NOMO-1 treated with DMSO at 0.1 percent for 48 hours (cell line): ENCODE results near the gene ATXN10.
"Not testable (repeated sequence)": the region's sequence is repeated elsewhere in the genome, so short reads cannot be mapped to it uniquely, and the experiment has no call there.

Experiments
- DNase-seq: peaks from one replicate; lab custom pipeline; 2025; ENCODE audit not compliant: unreplicated experiment; lab: John Stamatoyannopoulos, UW

The ATXN10 gene

DNA sequence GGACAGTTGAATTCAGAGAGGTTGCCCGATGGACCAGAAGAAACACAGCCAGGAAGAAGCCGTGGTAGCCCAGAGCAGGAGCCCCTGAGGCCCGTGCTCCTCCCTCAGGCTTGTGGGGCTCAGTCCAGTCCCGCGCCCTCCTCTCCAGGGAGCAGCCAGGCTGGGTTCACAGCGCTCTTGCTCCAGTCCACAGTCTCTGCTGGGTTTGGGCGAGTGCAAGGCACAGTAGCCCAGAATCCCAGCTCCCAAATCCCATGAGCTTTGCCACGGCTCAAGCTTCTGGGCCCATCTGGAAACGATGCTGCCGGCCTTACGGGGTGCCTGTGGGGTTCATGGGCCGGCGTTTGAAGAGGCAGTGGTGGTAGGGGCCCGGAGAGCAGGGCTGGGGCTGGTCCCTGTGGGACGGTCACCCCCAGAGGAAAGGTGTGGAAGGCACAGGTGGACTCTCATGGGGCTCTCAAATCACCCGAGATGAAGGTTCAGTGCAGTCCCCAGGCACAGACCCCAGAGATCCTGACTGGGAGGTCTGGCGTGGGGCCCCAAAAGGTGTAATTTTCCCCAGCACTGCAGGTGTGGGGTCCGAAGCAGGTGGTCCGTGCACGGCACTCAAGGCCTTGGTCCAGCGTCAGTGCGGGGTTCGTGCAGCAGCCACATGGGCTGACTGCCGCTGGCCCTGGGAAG, 30.6 kb upstream of the ATXN10 start:
- no peak for DNase-seq

DNA sequence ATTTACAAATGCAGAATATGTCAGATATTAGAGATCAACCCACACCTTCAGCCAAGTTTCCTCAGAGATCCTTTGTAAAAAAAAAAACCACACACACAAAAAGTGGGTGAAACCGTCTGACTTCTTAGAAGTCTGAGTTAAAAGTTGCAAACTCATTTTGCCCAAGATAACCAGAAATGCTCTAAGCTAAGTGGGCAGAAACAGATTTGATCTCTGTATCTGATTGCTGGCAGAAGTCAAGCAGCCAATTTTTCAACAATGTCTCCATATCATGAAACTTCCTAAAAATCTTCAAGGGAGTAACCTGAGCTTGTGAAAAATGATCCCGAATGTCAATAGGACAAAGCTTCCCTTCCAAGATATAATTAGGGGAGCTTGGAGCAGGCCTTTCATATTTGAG, 28.6 kb upstream of the ATXN10 start:
- no peak for DNase-seq

DNA sequence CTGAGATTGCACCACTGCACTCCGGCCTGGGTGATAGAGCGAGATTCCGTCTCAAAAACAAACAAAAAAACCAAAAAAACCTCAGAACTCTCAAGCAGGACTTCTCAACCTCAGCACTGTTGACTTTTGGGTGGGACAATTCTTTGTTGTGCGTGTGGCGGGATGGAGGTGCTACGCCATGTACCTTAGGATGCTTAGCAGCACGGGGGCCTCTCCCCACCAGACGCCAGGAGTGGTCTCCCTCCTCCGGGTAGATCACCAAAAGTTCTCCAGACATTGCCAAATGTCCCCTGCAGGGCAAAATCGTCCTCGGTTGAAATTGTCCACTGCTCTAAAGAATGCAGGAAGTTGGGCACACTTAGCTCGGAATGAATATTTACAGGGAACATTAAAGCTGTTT, 26.9 kb upstream of the ATXN10 start:
- no peak for DNase-seq

DNA sequence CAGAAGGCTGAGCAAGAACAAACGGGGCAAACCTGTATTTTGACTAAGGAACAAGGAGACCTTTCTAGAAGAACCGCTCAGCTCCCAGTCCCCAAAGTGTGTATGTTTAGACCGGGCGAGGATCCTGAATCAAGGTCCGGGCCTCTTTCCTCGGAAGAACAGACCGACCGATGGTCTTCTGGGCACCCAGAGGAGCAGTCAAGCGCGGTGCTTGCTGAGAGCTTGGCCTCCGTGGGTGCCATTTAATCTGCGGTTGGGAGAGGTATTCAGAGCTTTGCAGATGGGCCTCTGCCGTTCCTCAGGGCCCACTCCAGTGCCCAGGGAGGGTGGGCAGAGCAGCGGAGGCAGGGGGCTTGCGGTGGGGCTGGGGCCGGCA, 26.5 kb upstream of the ATXN10 start:
- no peak for DNase-seq

DNA sequence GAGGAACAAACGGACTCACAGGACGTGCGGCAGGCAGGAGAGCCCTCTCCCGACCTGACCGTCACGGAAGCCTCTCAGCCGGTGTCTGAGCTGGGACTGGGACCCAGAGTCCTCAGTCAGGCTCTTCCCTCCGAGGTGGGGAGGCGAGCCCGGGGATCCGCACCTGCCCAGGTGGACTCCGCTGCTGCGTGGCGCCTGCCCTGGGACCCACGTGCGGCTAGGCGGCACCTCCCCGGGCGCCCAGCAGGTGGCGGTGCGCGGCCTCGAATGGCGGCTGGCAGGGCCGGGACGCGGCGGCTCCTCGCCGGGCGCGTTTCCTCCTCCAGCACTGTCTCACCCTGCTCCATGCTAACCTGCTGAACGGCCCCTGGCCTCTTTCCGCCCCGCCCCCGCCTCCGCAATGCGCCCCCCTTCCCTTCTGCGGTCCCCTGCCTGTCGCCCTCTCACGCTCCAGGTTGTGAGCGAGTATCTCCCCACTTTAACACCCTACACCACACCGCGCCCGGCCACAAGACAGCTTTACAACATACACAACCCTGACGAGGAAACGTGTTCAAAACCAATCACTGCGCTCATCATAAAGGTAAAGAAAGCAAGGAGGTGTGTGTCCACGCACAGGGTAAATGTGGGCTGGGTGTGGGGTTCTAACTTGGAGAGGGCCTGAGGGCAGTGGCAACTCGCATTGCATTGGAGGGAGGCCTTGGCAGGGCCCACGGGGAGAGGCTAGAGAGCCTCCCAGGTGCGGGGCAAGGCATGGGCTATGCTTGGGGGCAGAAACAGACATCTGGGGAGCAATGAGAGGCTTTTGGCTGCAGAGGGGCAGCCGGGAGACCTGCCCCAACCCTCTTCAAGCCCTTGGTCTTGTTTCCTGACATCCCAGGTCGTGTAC, 25.9 kb upstream of the ATXN10 start:
- DNase-seq: peak; percentile 41

DNA sequence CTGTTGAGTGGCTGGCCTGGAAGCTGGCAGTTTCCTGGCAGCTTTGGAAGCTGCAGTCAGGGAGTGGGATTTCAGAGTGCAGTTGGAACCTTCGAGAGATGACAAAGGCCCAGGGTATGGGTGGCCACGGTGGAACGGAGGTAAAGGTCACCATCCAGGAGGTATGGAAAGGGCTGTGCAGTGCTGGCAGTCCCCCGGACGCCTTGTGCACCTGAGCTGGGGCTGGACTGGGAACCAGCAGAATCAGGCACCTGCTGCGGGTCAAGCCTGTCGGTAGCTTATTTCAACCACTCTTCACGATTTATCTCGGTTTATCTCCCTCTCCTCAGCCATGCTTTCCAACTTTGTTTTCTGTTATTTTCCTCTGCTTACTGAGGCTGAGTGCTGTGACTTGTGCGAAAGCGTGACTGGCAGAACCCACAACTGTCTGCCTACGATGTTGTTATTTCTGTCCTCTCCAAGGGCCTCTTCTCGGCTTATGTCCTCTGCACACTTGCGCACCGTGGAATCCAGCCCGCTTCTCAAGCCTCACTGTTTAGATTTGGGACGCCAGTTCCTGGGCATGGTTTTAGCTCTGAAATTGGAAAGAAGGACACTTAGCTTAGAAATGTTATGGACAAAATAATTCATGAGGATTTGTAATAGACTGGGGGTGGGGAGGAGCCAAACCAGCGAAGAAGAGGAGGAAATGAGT, 24.0 kb upstream of the ATXN10 start:
- no peak for DNase-seq

DNA sequence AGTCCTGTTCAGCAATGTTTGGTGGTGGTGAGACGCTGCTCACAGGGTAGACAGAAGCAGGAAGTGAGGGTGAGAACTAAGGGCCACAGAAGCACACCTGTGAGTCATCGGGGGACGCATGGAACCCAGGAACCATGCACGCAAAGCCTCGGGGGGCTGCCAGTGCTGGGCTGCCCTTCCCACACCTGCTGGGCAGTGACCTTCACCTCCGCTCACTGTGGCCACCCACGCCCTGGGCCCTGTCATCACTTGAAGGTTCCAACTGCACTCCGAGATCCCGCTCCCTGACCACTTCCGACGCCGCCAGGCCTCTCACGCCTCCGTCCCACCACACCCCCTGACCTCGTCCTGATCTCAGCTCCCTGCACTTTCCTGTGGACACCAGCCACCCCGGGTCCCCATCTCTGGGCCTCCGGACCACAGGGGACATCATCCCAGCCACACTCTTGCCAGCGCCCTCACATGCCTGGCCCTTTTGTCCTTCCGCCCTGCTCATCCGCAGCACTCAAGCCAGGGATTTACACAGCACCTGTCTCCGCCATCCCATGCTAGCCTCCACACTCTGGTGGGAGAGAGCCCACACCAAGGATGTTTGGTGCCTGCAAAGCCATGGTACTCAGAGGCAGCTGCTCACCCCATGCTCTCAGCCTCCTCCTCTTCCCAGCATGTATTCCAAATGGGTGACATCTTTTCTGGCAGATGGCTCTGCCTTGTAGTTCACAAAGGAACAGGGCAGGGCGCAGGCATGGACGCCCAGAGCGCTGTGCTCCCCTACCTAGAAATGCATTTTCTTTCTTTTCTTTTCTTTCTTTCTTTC, 23.1 kb upstream of the ATXN10 start:
- peak; percentile 32 for DNase-seq

DNA sequence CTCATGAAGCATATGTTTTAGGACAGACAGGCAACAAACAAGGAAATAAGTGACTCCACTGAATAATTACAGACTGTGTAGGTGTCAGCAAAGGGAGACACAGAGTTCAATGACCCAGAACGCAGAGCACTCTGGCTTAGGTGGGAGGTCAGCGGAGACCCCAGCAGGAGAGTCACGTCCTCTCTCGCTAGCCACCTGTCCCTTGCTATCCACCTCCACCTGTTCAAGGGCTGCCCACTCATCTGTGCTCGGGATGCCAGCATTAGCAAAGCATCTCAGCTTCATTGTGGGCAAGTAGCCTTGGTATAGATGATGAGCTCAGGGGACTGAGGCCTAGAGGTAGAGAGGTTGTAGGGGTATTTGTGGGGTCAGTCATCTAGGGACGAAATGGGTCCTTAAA, 21.8 kb upstream of the ATXN10 start:
- DNase-seq: no peak

DNA sequence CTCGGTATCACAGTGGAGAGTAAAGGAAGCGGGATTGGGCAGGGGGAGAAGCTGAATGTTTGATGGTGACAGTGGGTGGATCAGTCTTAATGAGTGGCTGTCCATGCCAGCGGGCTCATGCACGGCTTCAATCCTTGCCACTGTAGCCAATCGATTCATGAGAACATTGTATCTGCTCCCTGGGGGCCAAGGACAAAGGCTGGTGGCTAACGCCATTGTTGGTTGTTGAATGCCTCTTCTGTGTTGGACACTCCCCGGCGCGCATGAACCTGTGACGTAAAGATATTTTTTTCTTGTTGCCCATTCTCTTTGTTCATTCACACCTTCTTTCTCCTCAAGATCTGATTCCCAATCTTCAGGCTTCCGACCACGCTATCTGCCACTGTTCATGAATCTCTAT, 20.9 kb upstream of the ATXN10 start:
- DNase-seq: no peak

DNA sequence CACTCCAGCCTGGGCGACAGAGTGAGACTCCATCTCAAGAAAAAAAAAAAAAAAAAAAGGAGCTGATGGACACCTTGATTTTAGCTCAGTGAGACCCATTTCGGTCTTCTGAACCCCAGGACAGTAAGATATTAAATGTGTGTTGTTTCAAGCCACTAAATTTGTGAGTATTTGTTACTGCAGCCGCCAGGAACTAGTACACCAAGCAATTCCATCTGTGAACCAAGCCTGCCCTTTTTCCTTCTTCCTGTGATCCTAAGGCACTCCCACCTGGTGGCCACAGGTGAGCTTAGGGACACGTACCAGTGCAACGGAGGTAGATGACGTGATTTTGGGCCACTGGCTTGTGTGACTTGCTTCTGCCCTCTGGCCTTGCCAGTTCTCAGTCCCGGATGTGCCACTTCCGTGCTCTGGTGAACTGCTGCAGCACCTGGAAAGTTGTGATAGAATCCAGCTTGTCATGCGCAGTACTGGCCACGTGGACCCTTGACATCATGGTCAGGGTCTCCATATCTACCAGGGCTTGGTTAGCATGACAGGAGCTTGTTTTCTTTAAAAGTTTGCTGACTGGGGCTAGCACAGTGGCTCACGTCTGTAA, 19.6 kb upstream of the ATXN10 start:
- no peak for DNase-seq

DNA sequence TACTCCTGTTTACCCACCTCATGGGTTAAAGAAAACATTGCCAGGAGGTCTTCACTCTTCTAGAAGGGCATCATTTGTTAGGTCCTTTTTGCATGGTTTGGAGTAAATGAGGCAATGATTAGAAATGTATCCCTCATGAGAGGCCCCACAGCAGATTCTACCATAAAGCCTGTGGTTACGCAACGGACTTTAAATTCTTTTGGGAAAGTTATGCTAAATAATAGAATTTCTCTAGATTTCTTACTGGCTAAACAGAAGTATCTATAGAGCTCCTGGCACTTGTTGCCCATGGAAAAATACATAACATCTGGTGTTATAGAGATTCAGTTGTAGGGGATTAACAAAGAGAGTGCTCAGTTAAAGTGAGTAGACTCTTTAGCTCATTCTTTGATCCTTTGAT, 15.1 kb upstream of the ATXN10 start:
- no peak for DNase-seq

DNA sequence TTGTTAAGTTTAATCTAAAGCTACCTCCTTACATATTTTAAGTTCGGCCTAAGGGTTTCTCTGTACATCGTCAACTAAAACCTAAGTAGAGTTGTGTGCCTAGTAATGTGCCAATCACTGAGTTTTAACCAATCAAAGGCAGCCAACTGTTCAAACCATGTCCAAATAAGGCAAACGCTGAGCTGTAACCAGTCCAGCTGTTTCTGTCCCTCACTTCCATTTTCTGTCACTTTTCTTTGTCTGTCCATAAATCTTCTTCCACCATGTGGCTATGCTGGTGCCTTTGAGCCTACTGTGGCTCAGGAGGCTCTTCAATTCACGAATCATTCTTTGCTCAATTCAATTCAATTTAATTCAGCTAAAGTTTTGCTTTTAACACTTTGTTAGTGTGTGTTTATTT, 13.9 kb upstream of the ATXN10 start:
- DNase-seq: peak; percentile 4

DNA sequence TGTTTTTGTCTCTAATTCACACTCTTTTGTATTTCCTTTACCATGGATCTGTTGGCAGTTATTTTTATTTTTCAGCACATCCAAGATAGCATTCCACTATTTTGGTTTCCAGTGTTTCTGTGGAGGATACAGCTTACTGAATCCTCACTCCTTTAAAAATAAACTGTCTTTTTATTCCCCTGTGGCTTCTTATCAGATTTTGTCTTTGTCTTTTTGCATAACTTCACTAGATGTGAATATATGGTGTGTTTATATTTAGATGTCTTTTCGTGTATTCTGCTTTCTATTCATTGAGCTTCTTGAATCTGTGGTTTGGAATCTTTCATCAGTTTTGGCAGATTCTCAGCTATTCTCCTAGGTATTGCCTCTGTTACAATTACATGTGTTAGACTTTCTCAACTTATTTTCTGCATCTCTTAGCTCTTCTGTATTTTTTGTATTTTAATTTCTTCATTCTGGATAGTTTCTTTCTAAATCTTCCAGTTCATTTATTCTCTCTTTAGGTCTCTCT, 7.4 kb upstream of the ATXN10 start:
- DNase-seq: no peak

DNA sequence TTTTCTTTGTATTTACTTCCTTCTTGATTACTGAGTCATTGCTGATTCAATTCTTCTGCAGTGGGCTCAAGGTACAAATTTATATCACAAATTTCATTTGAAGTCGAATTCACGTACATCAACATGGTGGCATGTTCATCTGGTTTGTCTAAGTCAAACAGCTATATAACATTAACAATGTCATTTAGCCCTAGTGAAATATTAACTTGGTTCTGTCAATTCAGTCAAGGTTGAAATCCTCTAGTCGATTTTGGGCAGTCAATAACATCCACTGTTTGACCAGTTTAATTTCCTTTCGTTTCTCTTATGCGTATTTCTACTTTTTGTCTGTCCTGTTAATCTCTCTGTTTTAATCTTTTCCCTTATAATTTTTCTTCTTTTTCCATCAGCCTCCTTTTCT, 4.1 kb upstream of the ATXN10 start:
- no peak for DNase-seq

DNA sequence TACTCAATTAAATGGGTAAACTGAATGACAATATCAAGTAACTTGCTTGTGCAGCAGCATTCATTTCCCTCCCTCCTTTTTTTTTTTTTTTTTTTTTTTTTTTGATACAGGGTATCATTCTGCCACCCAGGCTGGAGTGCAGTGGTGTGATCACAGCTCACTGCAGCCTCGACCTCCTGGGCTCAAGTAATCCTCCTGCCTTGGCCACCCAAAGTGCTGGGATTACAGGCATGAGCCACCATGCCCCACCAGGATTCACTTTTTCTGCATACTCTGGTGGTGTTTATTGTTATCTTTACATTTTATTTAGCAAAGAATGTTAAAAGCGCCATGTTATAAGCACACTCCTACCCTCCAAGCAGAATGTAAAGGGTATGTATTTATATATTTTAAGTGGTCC, 1.3 kb upstream of the ATXN10 start:
- DNase-seq: not testable (repeated sequence)

DNA sequence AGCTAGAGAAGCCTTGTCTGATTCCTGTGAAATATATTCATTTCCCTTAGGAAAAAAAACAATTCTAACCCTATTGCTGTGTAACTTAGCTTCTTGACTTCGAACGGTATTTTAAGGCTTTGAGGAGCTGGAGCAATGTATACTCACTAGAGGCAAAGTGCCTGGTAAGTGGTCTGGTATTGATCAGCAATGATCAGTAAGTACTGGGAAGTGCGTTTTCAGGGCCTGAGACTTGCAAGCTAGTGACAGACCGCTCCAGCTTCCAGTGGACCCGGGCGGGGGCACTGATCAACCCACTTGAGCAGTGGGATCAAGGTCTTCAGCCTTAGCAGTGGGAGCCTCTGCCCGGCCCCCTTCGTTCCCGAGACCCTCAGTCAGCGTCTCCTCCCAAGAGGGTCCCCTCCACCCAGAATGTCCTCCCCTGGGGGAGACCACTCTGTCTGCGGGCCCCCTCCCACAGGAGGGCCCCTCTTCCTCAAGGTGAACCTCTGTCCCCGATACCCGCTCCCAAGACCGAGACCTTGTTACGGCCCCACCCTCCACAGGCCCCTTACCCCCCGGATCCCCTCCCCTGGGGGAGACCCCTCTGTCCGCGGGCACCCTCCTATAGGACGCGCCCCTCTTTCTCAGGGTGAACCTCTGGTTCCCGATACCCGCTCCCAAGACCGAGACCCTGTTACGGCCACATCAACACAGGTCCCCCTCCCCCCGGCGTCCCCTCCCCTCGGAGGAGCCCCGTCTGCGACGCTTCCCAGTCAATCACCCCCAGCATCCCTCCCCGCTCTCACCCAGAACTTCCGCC, 452 bp upstream of the ATXN10 start:
- DNase-seq: no peak

DNA sequence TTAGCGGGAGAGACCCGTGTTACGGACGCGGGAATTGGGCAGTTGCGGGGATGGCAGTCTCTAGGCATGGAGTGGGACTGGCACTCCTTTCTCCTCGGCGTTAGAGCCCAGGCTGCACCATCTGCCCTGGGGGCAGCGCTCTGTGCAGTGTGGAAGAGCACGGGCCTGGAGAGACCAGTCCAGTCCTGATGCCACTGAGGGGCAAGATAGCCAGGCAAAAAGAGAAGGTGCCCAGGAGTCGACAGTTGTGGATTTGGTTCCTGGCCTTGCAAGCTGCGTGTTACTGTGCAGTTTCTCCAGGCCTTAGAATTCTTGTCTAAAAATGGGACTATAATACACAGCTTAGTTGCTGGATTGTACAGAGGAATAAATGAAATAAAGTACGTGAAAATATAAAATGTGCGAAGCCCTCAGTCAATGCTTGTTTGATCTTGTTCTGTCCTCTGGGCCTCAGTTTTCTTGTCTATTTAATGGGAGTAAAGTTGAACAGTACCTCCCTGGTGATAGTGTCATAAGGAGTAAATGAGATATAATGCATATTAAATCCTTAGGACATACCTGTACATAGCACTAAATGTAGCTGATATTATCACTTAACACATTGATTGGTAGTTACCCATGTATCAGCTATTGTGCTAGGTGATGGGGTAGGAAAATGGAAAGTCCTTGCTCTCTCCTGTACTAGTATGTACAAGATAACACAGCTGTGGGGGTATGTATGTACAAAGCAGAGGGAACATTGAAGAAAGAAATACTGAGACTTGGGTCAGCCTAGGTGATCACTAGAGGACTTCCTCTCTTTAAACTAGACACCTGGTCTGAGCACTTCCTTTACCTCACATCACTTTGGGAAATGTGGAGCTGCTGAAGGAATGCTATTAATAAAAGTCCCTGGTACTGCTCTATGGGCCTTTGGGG, 1.2 kb downstream of the ATXN10 start:
- no peak for DNase-seq

DNA sequence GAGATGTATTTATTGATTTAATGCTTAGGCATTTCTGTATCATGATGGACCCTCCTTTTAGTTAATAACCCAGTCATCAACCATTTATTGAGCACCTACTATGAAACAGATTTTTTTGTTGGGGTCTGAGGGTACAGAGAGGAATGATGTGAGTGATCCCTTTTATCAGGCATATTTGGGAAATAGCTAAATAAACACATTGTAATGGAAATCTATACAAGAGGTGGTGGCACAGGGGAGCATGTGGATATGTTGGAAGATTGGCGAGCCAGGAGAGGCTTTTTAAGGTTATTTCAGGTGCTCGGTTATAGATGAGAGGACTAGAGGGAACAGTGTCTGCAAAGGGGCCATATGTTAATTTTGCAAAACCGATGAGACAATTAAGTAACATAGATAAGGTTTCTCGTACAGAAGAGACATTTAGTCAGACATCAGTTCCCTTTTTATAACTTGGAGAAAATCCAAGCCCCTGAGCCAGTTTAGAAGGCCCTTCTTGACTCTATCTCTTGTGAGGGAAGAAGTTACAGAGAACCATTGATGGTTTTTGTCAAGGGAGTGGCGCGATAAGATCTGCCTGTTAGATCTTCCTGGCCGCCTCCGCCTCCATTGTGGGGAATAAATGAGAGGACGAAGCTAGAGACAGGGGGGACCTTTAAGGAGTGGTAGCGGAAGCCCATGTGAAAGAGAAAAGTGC, 2.0 kb downstream of the ATXN10 start:
- DNase-seq: peak; percentile 79
